CD8-positive, alpha-beta memory T cell (primary cell): ENCODE data around the gene CD81. TPM values are rescaled to one million over a fixed set of nuclear protein-coding genes. Genes with fewer than 3 reads are reported as not detected.

Experiments used
- CTCF ChIA-PET: fragments of 350-600 bp; sonication (Branson Sonifier 250); formaldehyde crosslinking; loops from one replicate; lab custom pipeline; 2021; ENCODE audit warnings: antibody characterized with exemption; lab: Charles Lee
- POLR2A ChIA-PET: fragments of 350-600 bp; sonication (Branson Sonifier 250); formaldehyde crosslinking; loops from one replicate; lab custom pipeline; 2021; ENCODE audit warnings: antibody characterized with exemption; lab: Charles Lee
- DNase-seq, 5 donors: peaks; one replicate each; pipeline versions ENCODE4 v3.0.0 to v3.0.0-alpha.2; 2020 to 2022; ENCODE audit warnings: mixed read lengths in 1 of 5
- H3K27ac ChIP-seq: one replicate; pipeline ENCODE4 v1.7.0; 2013; ENCODE audit warnings: low read depth, mild to moderate bottlenecking, low read length, moderate library complexity
- H3K27me3 ChIP-seq: 2 replicates; pipeline ENCODE4 v1.7.0; 2013; ENCODE audit warnings: low read length, mild to moderate bottlenecking; ENCODE audit not compliant: insufficient read depth, poor library complexity, severe bottlenecking
- H3K36me3 ChIP-seq: 2 replicates; pipeline ENCODE4 v1.7.0; 2013; ENCODE audit warnings: mild to moderate bottlenecking, low read length, moderate library complexity; ENCODE audit not compliant: insufficient read depth
- H3K4me1 ChIP-seq: 2 replicates; pipeline ENCODE4 v1.7.0; 2013; ENCODE audit warnings: mild to moderate bottlenecking, low read length, moderate library complexity; ENCODE audit not compliant: insufficient read depth
- H3K4me3 ChIP-seq: 2 replicates; pipeline ENCODE4 v1.7.0; 2013; ENCODE audit warnings: mild to moderate bottlenecking, low read length
- H3K9me3 ChIP-seq: 2 replicates; pipeline ENCODE4 v1.7.0; 2013; ENCODE audit warnings: mild to moderate bottlenecking, low read length
- H3K27ac Mint-ChIP-seq, 8 donors: one replicate each; pipeline ENCODE4 v1.8.0; 2020 to 2021; ENCODE audit warnings: mixed read lengths in 8 of 8, mild to moderate bottlenecking in 6 of 8, inconsistent platforms in 3 of 8, moderate library complexity in 3 of 8
- H3K27me3 Mint-ChIP-seq, 2 donors: one replicate each; pipeline ENCODE4 v1.8.0; 2020 to 2021; ENCODE audit warnings: mixed read lengths in 2 of 2, mild to moderate bottlenecking in 1 of 2, moderate library complexity in 1 of 2
- H3K36me3 Mint-ChIP-seq, 3 donors: one replicate each; pipeline ENCODE4 v1.8.0; 2020 to 2021; ENCODE audit warnings: mixed read lengths in 3 of 3, inconsistent platforms in 1 of 3, mild to moderate bottlenecking in 1 of 3
- H3K4me1 Mint-ChIP-seq, 3 donors: one replicate each; pipeline ENCODE4 v1.8.0; 2020 to 2021; ENCODE audit warnings: mixed read lengths in 3 of 3, inconsistent platforms in 1 of 3, mild to moderate bottlenecking in 1 of 3
- H3K4me3 Mint-ChIP-seq, 7 donors: one replicate each; pipeline ENCODE4 v1.8.0; 2020 to 2021; ENCODE audit warnings: mixed read lengths in 7 of 7, mild to moderate bottlenecking in 6 of 7, moderate library complexity in 4 of 7, inconsistent platforms in 2 of 7
- H3K9me3 Mint-ChIP-seq, 5 donors: one replicate each; pipeline ENCODE4 v1.8.0; 2020 to 2022; ENCODE audit warnings: mixed read lengths in 5 of 5, mild to moderate bottlenecking in 3 of 5, moderate library complexity in 2 of 5, inconsistent platforms in 1 of 5
- polyA plus RNA-seq: library from polyadenylated mRNA; unstranded; fragments of 300-500 nt; fragmentation: Illumina TruSeq; gene quantifications from one replicate; pipeline ENCODE4 v1.2.3, GENCODE V29; 2021
- total RNA-seq, 2 experiments: library from RNA; stranded (reverse); gene quantifications; one replicate each; pipeline ENCODE4 v1.2.3, GENCODE V29; 2021

Gene CD81
- total and polyA plus RNA-seq, 3 experiments from 2014 or later: 107 to 189 (median 176) TPM

- Mint-ChIP-seq H3K36me3 (peaks cover 0 to 37% (median 0%) of the 10 kb centered on the region in 3 donors), H3K27ac (peak overlapping the region in 2 of 8 donors; percentile 82 to 97), H3K9me3 (no peaks in the 10 kb centered on the region), H3K4me3 (peak overlapping the region in 2 of 7 donors; percentile 54 to 85), H3K27me3 (no peaks in the 10 kb centered on the region), H3K4me1 (peaks cover 39 to 50% (median 40%) of the 10 kb centered on the region in 3 donors)
- CTCF ChIA-PET: interaction anchor here (0.7 to 1.2 kb wide), 2 partner anchors 9 to 751 kb away, joined by 3 read pairs; partner anchors contain the start of gene TSSC4
- H3K9me3 ChIP-seq: no peaks in the 10 kb centered on the region
- H3K4me1 ChIP-seq: peaks cover 49% of the 10 kb centered on the region
- H3K27ac ChIP-seq: no peak overlapping the region
- POLR2A ChIA-PET: interaction anchor here (1.7 kb wide), 1 partner anchor 13 kb away, joined by 6 read pairs; the partner anchor contains the start of gene CD81
- no peak overlapping the region for H3K4me3 ChIP-seq
- no peaks in the 10 kb centered on the region for H3K27me3 ChIP-seq
- DNase-seq: no peak
- H3K36me3 ChIP-seq: no peaks in the 10 kb centered on the region
Measured at GRCh38 chr11:2390725-2391151, 13.6 kb downstream of the CD81 start.

GRCh38 chr11:2391181-2391975, 14.3 kb downstream of the CD81 start:
- peak overlapping the region in 2 of 8 donors; percentile 33 to 66 for H3K27ac Mint-ChIP-seq
- H3K27me3 ChIP-seq: no peaks in the 10 kb centered on the region
- H3K4me3 Mint-ChIP-seq: peak overlapping the region in 1 of 7 donors; percentile 56
- H3K36me3 Mint-ChIP-seq: peaks cover 0 to 38% (median 0%) of the 10 kb centered on the region in 3 donors
- H3K27ac ChIP-seq: no peak overlapping the region
- peaks cover 34 to 44% (median 34%) of the 10 kb centered on the region in 3 donors for H3K4me1 Mint-ChIP-seq
- ChIA-PET CTCF (interaction anchor here (1.2 kb wide), 1 partner anchor 9 kb away, joined by 3 read pairs; the partner anchor contains the start of gene TSSC4), POLR2A (interaction anchor here (1.7 kb wide), 1 partner anchor 14 kb away, joined by 6 read pairs; the partner anchor contains the start of gene CD81)
- no peak overlapping the region for H3K4me3 ChIP-seq
- no peaks in the 10 kb centered on the region for H3K9me3 ChIP-seq
- no peak for DNase-seq
- no peaks in the 10 kb centered on the region for H3K36me3 ChIP-seq
- no peaks in the 10 kb centered on the region for H3K27me3 Mint-ChIP-seq
- no peaks in the 10 kb centered on the region for H3K9me3 Mint-ChIP-seq
- peaks cover 43% of the 10 kb centered on the region for H3K4me1 ChIP-seq

GRCh38 chr11:2392241-2392959, 15.3 kb downstream of the CD81 start:
- Mint-ChIP-seq H3K4me3 (no peak overlapping the region), H3K27me3 (no peaks in the 10 kb centered on the region), H3K36me3 (peaks cover 0 to 47% (median 0%) of the 10 kb centered on the region in 3 donors), H3K4me1 (peaks cover 26 to 33% (median 27%) of the 10 kb centered on the region in 3 donors), H3K9me3 (no peaks in the 10 kb centered on the region), H3K27ac (no peak overlapping the region)
- no peaks in the 10 kb centered on the region for H3K27me3 ChIP-seq
- ChIA-PET CTCF (no interaction called here), POLR2A (no interaction called here)
- H3K27ac ChIP-seq: no peak overlapping the region
- no peaks in the 10 kb centered on the region for H3K9me3 ChIP-seq
- H3K36me3 ChIP-seq: no peaks in the 10 kb centered on the region
- peaks cover 32% of the 10 kb centered on the region for H3K4me1 ChIP-seq
- DNase-seq: no peak
- no peak overlapping the region for H3K4me3 ChIP-seq

GRCh38 chr11:2393111-2393868, 16.2 kb downstream of the CD81 start:
- peaks cover 20 to 27% (median 21%) of the 10 kb centered on the region in 3 donors for H3K4me1 Mint-ChIP-seq
- Histone ChIP-seq H3K27ac (no peak overlapping the region), H3K27me3 (no peaks in the 10 kb centered on the region), H3K9me3 (no peaks in the 10 kb centered on the region), H3K4me3 (no peak overlapping the region), H3K4me1 (peaks cover 24% of the 10 kb centered on the region), H3K36me3 (no peaks in the 10 kb centered on the region)
- peaks cover 0 to 52% (median 0%) of the 10 kb centered on the region in 3 donors for H3K36me3 Mint-ChIP-seq
- peak overlapping the region in 1 of 7 donors; percentile 51 for H3K4me3 Mint-ChIP-seq
- no peaks in the 10 kb centered on the region for H3K27me3 Mint-ChIP-seq
- H3K9me3 Mint-ChIP-seq: no peaks in the 10 kb centered on the region
- no peak for DNase-seq
- POLR2A ChIA-PET: no interaction called here
- H3K27ac Mint-ChIP-seq: peak overlapping the region in 3 of 8 donors; percentile 23 to 84 (median 36)
- CTCF ChIA-PET: no interaction called here

GRCh38 chr11:2393941-2394817, 17.1 kb downstream of the CD81 start:
- Mint-ChIP-seq H3K27me3 (no peaks in the 10 kb centered on the region), H3K9me3 (no peaks in the 10 kb centered on the region), H3K36me3 (peaks cover 0 to 52% (median 0%) of the 10 kb centered on the region in 3 donors), H3K27ac (peak overlapping the region in 4 of 8 donors; percentile 36 to 84 (median 52)), H3K4me1 (peaks cover 14 to 20% (median 16%) of the 10 kb centered on the region in 3 donors), H3K4me3 (no peak overlapping the region)
- Histone ChIP-seq H3K4me1 (peaks cover 18% of the 10 kb centered on the region), H3K27me3 (no peaks in the 10 kb centered on the region), H3K4me3 (no peak overlapping the region), H3K27ac (no peak overlapping the region), H3K9me3 (no peaks in the 10 kb centered on the region), H3K36me3 (no peaks in the 10 kb centered on the region)
- ChIA-PET POLR2A (no interaction called here), CTCF (no interaction called here)
- DNase-seq: no peak

GRCh38 chr11:2394818-2395105, 17.7 kb downstream of the CD81 start:
- Histone ChIP-seq H3K27me3 (no peaks in the 10 kb centered on the region), H3K4me1 (peaks cover 18% of the 10 kb centered on the region), H3K4me3 (no peak overlapping the region), H3K36me3 (no peaks in the 10 kb centered on the region), H3K27ac (no peak overlapping the region), H3K9me3 (no peaks in the 10 kb centered on the region)
- no peaks in the 10 kb centered on the region for H3K27me3 Mint-ChIP-seq
- H3K4me3 Mint-ChIP-seq: peak overlapping the region in 1 of 7 donors; percentile 59
- peak overlapping the region in 5 of 8 donors; percentile 23 to 69 (median 47) for H3K27ac Mint-ChIP-seq
- H3K4me1 Mint-ChIP-seq: peaks cover 12 to 19% (median 12%) of the 10 kb centered on the region in 3 donors
- DNase-seq: no peak
- peaks cover 0 to 48% (median 0%) of the 10 kb centered on the region in 3 donors for H3K36me3 Mint-ChIP-seq
- CTCF ChIA-PET: no interaction called here
- POLR2A ChIA-PET: no interaction called here
- H3K9me3 Mint-ChIP-seq: no peaks in the 10 kb centered on the region

GRCh38 chr11:2395211-2395730, 18.2 kb downstream of the CD81 start:
- no peaks in the 10 kb centered on the region for H3K36me3 ChIP-seq
- peaks cover 0 to 1% of the 10 kb centered on the region in 2 donors for H3K27me3 Mint-ChIP-seq
- H3K36me3 Mint-ChIP-seq: peaks cover 0 to 47% (median 0%) of the 10 kb centered on the region in 3 donors
- peak overlapping the region in 2 of 8 donors; percentile 23 to 47 for H3K27ac Mint-ChIP-seq
- H3K27me3 ChIP-seq: no peaks in the 10 kb centered on the region
- ChIA-PET POLR2A (no interaction called here), CTCF (no interaction called here)
- H3K27ac ChIP-seq: no peak overlapping the region
- H3K4me3 Mint-ChIP-seq: no peak overlapping the region
- no peak overlapping the region for H3K4me3 ChIP-seq
- H3K4me1 ChIP-seq: peaks cover 13% of the 10 kb centered on the region
- no peaks in the 10 kb centered on the region for H3K9me3 Mint-ChIP-seq
- DNase-seq: no peak
- H3K4me1 Mint-ChIP-seq: peaks cover 7 to 17% (median 8%) of the 10 kb centered on the region in 3 donors
- no peaks in the 10 kb centered on the region for H3K9me3 ChIP-seq
